Measurements from ENCODE around the gene NLGN2.

DNA sequence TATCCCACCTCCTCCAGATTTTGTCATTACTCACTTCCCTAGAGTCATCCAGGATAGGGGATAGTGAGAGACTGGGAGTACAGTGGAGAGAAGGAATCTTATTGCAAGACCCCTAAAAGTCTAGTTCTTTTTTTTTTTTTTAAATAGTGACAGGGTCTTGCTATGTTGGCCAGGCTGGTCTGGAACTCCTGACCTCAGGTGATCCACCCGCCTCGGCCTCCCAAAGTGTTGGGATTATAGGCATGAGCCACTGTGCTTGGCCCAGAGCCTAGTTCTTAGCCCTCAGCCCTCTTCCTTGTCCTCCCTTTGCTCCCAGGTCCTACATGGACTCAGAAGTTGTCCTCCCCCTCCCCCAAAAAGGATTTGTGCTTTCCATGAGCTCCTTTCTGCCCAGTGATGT is 34.5 kb downstream of the NLGN2 start:
- TF ChIP-seq, protein P1, sequence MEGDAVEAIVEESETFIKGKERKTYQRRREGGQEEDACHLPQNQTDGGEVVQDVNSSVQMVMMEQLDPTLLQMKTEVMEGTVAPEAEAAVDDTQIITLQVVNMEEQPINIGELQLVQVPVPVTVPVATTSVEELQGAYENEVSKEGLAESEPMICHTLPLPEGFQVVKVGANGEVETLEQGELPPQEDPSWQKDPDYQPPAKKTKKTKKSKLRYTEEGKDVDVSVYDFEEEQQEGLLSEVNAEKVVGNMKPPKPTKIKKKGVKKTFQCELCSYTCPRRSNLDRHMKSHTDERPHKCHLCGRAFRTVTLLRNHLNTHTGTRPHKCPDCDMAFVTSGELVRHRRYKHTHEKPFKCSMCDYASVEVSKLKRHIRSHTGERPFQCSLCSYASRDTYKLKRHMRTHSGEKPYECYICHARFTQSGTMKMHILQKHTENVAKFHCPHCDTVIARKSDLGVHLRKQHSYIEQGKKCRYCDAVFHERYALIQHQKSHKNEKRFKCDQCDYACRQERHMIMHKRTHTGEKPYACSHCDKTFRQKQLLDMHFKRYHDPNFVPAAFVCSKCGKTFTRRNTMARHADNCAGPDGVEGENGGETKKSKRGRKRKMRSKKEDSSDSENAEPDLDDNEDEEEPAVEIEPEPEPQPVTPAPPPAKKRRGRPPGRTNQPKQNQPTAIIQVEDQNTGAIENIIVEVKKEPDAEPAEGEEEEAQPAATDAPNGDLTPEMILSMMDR (IDR thresholded peaks at IDR 0.05): no peak
- TF ChIP-seq EP300 (IDR thresholded peaks at IDR 0.05) (no peak), POLR2AphosphoS5 (IDR thresholded peaks at IDR 0.05) (no peak), POLR2A (IDR thresholded peaks at IDR 0.05; ENCODE audit: low read depth) (no peak)
